Stimulated activated CD8-positive, alpha-beta memory T cell treated with anti-CD3 and anti-CD28 coated beads, Interleukin-4, amount 100 ng/mL, for 1 hour (primary cell): ENCODE data around the gene GRID1.

Source experiments
- DNase-seq, 2 donors: peaks; one replicate each; pipeline ENCODE4 v3.0.0-alpha.2; 2020; ENCODE audit warnings: low read depth in 2 of 2, low spot score in 1 of 2

GRID1 gene

GRCh38 chr10:86232644-86233043, 134.0 kb downstream of the GRID1 start:
- DNase-seq = no peak

DNA sequence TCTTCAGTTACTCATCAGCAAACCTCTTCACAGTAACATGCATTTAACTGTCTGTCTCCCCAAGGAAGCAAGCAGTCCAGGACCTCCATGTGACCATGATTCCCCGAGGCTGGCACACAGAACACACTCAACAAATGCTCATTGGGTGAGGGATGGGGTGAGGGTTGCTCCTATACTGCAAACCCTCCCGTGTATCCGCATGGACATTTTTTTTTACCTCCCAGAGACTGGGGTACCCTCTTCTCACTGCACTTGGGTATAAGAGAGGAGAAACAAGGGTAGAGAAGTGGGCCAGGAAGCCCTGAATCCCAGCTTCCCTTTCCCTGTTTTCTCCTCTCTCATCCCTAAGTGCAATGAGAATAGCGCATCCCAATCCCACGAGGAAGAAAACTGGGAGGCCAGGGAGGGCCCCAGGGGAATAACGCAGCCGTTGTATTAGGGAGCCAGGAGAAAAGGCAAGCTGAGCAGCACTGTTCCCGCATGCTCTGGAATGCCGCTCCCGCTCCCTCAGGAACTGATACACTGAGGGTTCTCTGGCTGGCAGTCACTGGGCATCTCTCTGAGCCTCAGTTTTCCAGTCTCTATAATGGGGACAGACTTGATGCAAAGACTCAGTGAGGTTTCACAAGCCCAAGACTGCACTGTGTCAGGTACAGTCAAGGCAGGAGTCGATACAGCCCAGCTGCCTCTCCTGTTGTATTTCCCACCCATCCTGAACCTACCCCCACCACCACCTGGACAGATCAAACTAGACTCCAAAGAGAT, 134.6 kb downstream of the GRID1 start:
- no peak for DNase-seq

- DNase-seq = no peak
Measured at GRCh38 chr10:86230557-86231180, 135.9 kb downstream of the GRID1 start.

DNA sequence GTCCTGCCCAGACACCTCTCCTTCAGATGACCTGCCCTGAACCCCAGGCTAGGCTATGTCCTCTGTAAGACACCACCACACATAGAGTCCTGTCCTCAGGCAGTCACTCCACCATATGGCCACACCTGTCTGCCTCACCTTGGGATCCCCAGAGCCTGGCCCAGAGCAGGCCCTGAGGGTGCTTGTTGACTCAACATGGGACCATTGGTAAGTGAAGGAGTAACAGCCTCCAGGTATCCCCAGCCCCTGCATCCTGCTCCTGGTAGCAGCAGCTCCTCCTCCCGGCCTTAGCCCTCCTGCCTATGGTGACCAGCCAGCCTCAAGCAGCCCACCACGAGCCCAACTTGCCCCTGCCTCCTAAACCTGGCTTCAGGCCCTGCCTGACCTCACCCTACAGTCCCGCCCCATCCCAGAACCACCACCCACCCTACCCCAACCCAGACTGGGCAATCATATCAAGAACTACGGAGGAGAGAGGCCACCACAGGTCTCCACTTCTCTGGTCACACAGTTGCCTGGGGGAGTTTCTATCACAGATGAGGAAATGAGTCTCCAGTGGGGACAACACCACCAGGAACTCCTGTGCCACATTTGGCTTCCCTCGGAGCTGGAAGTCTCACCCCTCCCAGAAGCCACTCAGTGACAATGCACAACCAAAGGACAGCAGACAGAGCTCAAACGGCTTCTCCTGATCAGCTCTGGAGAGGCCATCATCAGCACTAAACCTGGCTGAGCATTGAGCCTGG, 136.6 kb downstream of the GRID1 start:
- DNase-seq = no peak

DNA sequence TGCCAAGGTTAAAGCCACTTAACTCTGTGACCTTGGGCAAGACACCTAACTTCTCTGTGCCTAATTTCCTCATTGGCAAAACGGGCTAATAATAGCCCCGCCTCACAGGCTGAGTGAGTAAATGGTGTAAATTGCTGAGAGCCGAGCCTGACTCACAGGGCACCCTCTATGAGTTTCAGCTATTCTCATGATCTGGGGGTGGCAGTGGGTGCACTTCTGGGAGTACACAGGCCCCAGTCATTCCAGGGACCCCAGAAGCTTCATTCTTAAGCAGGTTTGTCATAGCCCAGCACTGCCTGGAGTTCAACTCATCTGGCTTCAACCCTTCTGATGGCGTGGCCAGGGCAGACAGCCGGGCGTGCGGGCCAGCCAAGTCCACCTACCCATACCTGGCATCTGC, 137.2 kb downstream of the GRID1 start:
- DNase-seq = no peak

DNA sequence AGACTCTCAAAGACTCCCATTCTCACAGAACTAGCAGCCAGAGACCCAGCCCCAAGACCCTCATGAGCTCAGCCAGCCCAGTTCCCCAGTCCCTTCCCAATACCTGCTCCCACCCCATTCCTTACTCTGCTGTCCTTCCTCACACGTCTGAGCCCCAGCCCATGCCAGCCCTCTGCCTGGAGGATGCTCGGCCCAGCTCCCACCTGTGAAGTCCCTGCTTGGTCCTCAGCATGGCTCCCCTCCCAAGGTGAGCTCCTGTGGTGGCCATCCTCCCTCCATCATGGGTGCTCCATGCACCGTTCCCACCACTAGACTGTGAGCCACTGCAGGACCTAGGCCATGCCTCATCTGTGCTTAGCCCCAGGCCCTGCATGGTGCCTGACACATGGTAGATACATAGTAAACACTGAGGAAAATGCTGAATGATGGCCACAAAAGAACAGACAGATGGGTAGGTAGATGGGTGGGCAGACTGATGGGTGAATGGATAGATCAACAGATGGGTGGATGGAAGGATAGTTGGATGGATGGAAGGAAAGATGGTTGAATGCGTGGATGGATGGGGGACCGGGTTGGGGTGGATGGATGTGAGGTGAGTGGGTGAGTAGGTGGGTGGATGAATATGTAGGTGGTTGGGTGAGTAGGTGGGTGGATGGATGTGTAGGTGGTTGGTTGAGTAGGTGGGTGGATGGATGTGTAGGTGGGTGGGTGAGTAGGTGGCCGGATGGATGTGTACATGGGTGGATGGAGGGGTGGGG, 138.9 kb downstream of the GRID1 start:
- DNase-seq = no peak

DNA sequence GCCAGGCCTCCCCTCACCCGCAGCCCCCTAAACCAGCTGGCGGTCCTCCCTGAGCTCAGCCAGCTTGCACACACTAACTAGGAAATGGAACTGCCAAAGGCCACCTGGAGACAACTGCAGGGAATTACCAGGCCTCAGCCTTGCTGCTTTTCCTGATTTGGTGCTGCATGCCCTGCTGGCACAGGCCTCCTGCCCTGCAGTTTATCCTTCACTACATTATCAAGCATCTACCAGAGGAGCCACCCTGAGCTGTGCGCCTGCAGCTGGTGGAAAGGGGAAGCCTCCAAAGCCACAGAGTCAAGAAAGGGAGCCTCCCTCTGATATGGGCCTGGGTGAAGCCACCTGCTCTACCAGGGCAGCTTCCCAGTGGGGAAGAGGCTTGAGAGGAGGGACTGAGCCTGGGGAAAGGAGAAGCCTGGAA, 139.8 kb downstream of the GRID1 start:
- no peak for DNase-seq

DNA sequence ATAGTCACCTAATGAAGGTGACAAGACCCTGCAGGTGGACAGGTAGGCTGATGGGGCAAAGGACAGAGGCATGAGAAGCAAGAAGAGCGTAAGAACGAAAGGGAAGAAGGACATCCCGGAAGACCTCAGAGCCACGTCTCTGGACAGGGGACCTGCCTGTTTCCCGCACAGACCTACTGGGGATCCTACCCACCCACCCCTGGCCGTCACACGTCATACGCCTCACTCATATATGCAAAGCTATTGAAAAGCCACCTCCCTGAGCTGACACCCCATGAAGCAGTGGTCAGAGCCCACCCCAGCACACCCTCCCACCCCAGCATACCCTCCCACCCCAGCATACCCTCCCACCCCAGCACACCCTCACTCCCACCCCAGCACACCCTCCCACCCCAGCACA, 140.6 kb downstream of the GRID1 start:
- DNase-seq = no peak

DNA sequence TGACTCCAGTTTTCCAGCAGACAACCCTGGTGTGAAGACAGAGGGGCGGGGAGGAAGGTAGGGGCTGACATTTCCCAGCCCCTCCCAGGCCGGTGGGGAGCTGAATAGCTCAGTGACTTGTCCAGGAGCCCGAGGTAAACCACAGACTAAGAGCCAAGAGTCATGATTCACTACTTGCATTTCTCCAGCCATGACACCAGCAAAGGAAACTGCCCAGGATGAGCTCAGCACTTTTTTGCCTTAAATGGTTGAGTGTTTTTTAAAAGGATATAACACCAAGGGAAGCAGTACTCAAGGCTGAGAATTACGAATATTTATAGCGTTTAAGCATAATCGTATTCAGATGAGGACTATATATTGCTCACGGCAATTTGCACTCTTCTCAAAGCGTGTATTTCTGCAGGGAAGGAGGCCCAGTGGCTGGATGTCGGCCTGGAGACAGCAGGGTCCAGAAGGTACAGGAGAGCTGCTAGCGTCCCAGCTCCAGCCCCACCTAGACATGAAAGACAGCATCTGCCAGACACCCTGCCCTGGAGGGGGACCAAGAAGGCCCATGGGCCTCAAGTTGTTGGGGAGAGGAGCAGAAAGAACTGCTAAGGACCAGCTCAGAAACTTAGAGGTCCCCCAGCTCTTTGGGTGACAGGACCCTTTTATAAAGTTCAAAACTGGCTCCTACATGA, 141.4 kb downstream of the GRID1 start:
- no peak for DNase-seq

- DNase-seq = no peak
Measured at GRCh38 chr10:86224354-86225102, 142.1 kb downstream of the GRID1 start.

- DNase-seq = no peak
Measured at GRCh38 chr10:86223256-86223655, 143.3 kb downstream of the GRID1 start.

- no peak for DNase-seq
Measured at GRCh38 chr10:86222687-86223086, 143.9 kb downstream of the GRID1 start.

DNA sequence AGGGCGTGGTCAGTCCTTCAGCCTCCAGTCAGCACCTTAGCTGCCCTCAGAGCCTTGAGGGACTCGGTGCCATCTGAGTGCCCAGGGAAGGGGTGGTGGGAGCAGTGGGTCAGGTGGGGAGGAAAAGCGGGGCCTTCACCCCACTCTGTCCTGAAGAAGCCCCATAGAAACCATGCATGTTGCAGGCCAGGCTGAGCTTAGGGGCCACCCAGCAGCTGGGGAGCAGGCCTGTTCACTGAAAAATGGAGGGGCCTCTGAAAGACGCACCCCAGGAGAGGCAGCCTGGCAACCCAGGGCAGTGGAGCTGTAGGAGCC, 144.3 kb downstream of the GRID1 start:
- DNase-seq = no peak

- DNase-seq = no peak
Measured at GRCh38 chr10:86221442-86222335, 144.9 kb downstream of the GRID1 start.

GRCh38 chr10:86220626-86221025, 146.0 kb downstream of the GRID1 start:
- DNase-seq = no peak

DNA sequence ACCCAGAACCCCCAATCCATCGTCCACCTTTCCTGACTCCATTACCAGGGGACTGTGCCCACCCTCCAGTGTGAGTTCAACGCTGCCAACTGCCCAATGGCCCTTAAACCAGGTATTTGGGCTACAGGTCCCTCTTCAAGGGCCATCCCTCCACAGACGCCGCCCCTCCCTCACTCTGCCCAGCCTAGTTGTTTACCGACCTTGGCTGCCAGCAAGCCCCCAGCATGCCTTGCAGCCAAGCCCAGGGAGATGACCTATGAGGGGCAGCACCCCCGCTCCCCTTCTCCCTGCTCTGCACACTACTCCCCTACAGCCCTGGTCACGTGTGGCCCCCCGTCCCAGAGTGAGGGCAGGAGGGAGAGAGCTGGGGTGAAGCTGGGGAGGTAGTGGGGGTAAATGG, 147.3 kb downstream of the GRID1 start:
- no peak for DNase-seq

DNA sequence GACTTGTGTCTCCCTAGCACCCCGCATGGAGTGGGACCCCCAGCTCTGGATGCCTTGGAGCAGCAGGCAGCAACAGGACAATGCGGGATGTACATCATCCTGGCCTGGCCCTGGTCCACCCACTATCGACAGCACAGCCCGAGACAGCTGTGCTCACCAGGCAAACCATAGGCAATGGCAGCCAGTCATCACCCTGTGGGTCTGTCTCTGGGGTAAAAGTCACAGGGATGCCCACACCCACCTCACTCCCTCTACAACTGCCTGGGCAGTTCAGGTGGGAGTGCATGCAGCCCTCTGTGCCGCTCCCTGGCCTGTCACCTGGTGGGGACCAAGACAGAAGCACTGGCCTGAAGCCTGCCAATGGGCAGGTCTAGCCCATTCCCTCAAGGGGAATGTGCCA, 147.8 kb downstream of the GRID1 start:
- no peak for DNase-seq

DNA sequence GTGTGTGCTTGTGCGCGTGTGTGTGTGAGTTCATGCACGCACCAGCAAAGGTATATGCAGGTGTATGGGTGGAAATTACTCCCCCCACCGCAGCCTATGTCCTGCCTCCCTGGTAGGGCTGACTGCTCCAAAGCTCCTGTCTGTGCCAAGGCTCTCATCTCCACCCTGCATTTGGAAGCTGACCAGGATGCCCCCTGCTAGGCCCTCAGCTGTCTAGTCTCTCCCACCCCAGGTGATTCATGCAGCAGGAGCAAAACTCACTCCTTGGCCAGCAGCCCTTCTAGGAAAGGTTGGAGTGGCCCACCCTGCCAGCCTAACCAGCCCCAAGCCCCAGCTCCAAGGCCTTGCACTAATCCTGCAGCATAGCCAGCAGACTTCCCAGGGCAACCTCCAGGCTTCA, 148.4 kb downstream of the GRID1 start:
- no peak for DNase-seq

- no peak for DNase-seq
Measured at GRCh38 chr10:86217371-86218080, 149.1 kb downstream of the GRID1 start.
